WTC11 (cell line): ENCODE results near the gene FCN2. TPM values are rescaled to one million over a fixed set of nuclear protein-coding genes. Genes with fewer than 3 reads are reported as not detected.

ENCODE experiments used
- ATAC-seq: fragments of 200-7000 bp; cut with Tn5 transposase; 2 replicates; pipeline ENCODE4 v1.10.0; 2021; ENCODE audit warnings: mild to moderate bottlenecking, moderate library complexity
- CTCF ChIA-PET: fragments of 300-600 bp; sonication (Branson Sonifier 250); formaldehyde crosslinking; loops from one replicate; lab custom pipeline; 2021; ENCODE audit warnings: antibody characterized with exemption; lab: Charles Lee
- POLR2A ChIA-PET: fragments of 350-600 bp; sonication (Branson Sonifier 250); formaldehyde crosslinking; loops from one replicate; lab custom pipeline; 2021; ENCODE audit warnings: antibody characterized with exemption; lab: Charles Lee
- DNase-seq: peaks from one replicate; pipeline ENCODE4 v3.0.0; 2021; ENCODE audit warnings: low spot score
- H3K27ac Mint-ChIP-seq: 2 replicates; pipeline ENCODE4 v1.8.0; 2021; ENCODE audit warnings: mixed read lengths
- H3K27me3 Mint-ChIP-seq: 2 replicates; pipeline ENCODE4 v1.8.0; 2021; ENCODE audit warnings: low read depth, mild to moderate bottlenecking, moderate library complexity, mixed read lengths
- H3K36me3 Mint-ChIP-seq: 2 replicates; pipeline ENCODE4 v1.8.0; 2021; ENCODE audit warnings: mixed read lengths
- H3K4me1 Mint-ChIP-seq: 2 replicates; pipeline ENCODE4 v1.8.0; 2022; ENCODE audit warnings: mixed read lengths
- H3K4me3 Mint-ChIP-seq: 2 replicates; pipeline ENCODE4 v1.8.0; 2021; ENCODE audit warnings: mild to moderate bottlenecking, moderate library complexity, mixed read lengths
- H3K9me3 Mint-ChIP-seq: 2 replicates; pipeline ENCODE4 v1.8.0; 2021; ENCODE audit warnings: mixed read lengths
- ESRRA ChIP-seq: sonication (generic); formaldehyde crosslinking; IDR thresholded peaks from 2 replicates; pipeline ENCODE4 v1.8.1; 2022; ENCODE audit warnings: mild to moderate bottlenecking, missing genetic modification reagents, borderline replicate concordance
- FOXK1 ChIP-seq: sonication (generic); formaldehyde crosslinking; IDR thresholded peaks from 2 replicates; pipeline ENCODE4 v1.8.0; 2022; ENCODE audit warnings: mild to moderate bottlenecking, moderate library complexity, missing genetic modification reagents
- FOXP1 ChIP-seq: sonication (generic); formaldehyde crosslinking; IDR thresholded peaks from 2 replicates; pipeline ENCODE4 v1.8.0; 2022; ENCODE audit warnings: missing genetic modification reagents, mild to moderate bottlenecking, moderate library complexity, borderline replicate concordance
- MXD4 ChIP-seq: fragments of 250-450 bp; sonication (Bioruptor Pico); IDR thresholded peaks from 2 replicates; pipeline ENCODE4 v1.8.0; 2021; ENCODE audit warnings: mild to moderate bottlenecking, moderate library complexity, borderline replicate concordance
- NFATC4 ChIP-seq: fragments of 250-450 bp; sonication (Bioruptor Pico); IDR thresholded peaks from 2 replicates; pipeline ENCODE4 v1.9.0; 2021; ENCODE audit warnings: mild to moderate bottlenecking
- OVOL2 ChIP-seq: fragments of 250-450 bp; sonication (Bioruptor Pico); IDR thresholded peaks from 2 replicates; pipeline ENCODE4 v1.9.0; 2021; ENCODE audit warnings: mild to moderate bottlenecking, borderline replicate concordance
- PRRX2 ChIP-seq: fragments of 250-450 bp; sonication (Bioruptor Pico); IDR thresholded peaks from 2 replicates; pipeline ENCODE4 v1.8.0; 2021; ENCODE audit warnings: mild to moderate bottlenecking
- ZBTB21 ChIP-seq: sonication (generic); formaldehyde crosslinking; IDR thresholded peaks from 2 replicates; pipeline ENCODE4 v1.8.1; 2023; ENCODE audit warnings: mild to moderate bottlenecking, missing genetic modification reagents, borderline replicate concordance
- ZNF138 ChIP-seq: sonication (generic); formaldehyde crosslinking; conservative IDR thresholded peaks from 2 replicates; pipeline ENCODE4 v1.8.1; 2022; ENCODE audit warnings: mild to moderate bottlenecking, moderate library complexity, missing genetic modification reagents
- ZNF263 ChIP-seq: sonication (generic); formaldehyde crosslinking; IDR thresholded peaks from 2 replicates; pipeline ENCODE4 v1.8.1; 2022; ENCODE audit warnings: low read depth, mild to moderate bottlenecking, moderate library complexity, missing genetic modification reagents
- total RNA-seq: library from RNA; stranded (reverse); gene quantifications from 3 replicates; pipeline ENCODE4 v1.2.3, GENCODE V29; 2021
- TF ChIP-seq, protein P1 (sequence below): sonication (generic); formaldehyde crosslinking; IDR thresholded peaks from 2 replicates; pipeline ENCODE4 v1.8.0; 2022; ENCODE audit warnings: mild to moderate bottlenecking, missing genetic modification reagents
- TF ChIP-seq, protein P2 (sequence below): sonication (generic); formaldehyde crosslinking; conservative IDR thresholded peaks from 2 replicates; pipeline ENCODE4 v1.8.1; 2023; ENCODE audit warnings: mild to moderate bottlenecking, low read depth, missing genetic modification reagents, moderate library complexity
- TF ChIP-seq, protein P3 (sequence below): sonication (generic); formaldehyde crosslinking; IDR thresholded peaks from 2 replicates; pipeline ENCODE4 v1.8.1; 2022; ENCODE audit warnings: low read depth, missing genetic modification reagents, borderline replicate concordance
- TF ChIP-seq, protein P4 (sequence below): fragments of 250-450 bp; sonication (Bioruptor Pico); IDR thresholded peaks from 2 replicates; pipeline ENCODE4 v1.9.0; 2021; ENCODE audit warnings: moderate library complexity, mild to moderate bottlenecking, inconsistent platforms, borderline replicate concordance
- TF ChIP-seq, protein P5 (sequence below): sonication (generic); formaldehyde crosslinking; IDR thresholded peaks from 2 replicates; pipeline ENCODE4 v1.8.0; 2023; ENCODE audit warnings: missing genetic modification reagents
- TF ChIP-seq, protein P6 (sequence below): sonication (generic); formaldehyde crosslinking; IDR thresholded peaks from 2 replicates; pipeline ENCODE4 v1.8.1; 2022; ENCODE audit warnings: mild to moderate bottlenecking, moderate library complexity, missing genetic modification reagents
- TF ChIP-seq, protein P7 (sequence below): sonication (generic); formaldehyde crosslinking; IDR thresholded peaks from 2 replicates; pipeline ENCODE4 v1.8.0; 2023; ENCODE audit warnings: missing genetic modification reagents, mild to moderate bottlenecking, borderline replicate concordance
- TF ChIP-seq, protein P8 (sequence below): fragments of 250-450 bp; sonication (Bioruptor Pico); IDR thresholded peaks from 2 replicates; pipeline ENCODE4 v1.9.0; 2021; ENCODE audit warnings: mild to moderate bottlenecking

FCN2 gene
- total RNA-seq, 1 experiment from 2014 or later: not detected

DNA sequence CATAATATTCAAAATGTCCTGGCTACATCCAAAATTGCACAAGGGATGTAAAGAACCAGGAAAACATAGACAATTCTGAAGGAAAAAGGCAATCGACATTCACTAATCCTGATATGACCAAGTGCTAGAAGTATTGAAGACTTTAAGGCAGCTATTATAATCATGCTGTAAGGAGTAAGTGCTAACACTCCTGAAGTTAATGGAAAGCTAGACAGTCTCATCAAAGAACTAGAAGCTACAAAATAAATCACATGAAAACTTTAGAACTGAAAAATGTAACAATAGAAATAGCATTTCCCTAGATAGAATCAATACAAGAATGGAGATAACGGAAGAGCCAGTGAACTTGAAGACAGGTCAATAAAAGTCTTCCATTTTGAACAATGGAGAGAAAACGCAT, 18.6 kb downstream of the FCN2 start:
- Mint-ChIP-seq H3K9me3 (peaks cover 29% of the 10 kb centered on the region), H3K27me3 (no peaks in the 10 kb centered on the region; the same call in 1 of the 2 replicates), H3K4me3 (no peak overlapping the region), H3K4me1 (no peaks in the 10 kb centered on the region), H3K27ac (no peak overlapping the region), H3K36me3 (peaks cover 14% of the 10 kb centered on the region)
- TF ChIP-seq, protein P1, sequence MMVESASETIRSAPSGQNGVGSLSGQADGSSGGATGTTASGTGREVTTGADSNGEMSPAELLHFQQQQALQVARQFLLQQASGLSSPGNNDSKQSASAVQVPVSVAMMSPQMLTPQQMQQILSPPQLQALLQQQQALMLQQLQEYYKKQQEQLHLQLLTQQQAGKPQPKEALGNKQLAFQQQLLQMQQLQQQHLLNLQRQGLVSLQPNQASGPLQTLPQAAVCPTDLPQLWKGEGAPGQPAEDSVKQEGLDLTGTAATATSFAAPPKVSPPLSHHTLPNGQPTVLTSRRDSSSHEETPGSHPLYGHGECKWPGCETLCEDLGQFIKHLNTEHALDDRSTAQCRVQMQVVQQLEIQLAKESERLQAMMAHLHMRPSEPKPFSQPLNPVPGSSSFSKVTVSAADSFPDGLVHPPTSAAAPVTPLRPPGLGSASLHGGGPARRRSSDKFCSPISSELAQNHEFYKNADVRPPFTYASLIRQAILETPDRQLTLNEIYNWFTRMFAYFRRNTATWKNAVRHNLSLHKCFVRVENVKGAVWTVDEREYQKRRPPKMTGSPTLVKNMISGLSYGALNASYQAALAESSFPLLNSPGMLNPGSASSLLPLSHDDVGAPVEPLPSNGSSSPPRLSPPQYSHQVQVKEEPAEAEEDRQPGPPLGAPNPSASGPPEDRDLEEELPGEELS: no peak
- no peak for TF ChIP-seq ESRRA (CRISPR knock-in tag)
- TF ChIP-seq, protein P2, sequence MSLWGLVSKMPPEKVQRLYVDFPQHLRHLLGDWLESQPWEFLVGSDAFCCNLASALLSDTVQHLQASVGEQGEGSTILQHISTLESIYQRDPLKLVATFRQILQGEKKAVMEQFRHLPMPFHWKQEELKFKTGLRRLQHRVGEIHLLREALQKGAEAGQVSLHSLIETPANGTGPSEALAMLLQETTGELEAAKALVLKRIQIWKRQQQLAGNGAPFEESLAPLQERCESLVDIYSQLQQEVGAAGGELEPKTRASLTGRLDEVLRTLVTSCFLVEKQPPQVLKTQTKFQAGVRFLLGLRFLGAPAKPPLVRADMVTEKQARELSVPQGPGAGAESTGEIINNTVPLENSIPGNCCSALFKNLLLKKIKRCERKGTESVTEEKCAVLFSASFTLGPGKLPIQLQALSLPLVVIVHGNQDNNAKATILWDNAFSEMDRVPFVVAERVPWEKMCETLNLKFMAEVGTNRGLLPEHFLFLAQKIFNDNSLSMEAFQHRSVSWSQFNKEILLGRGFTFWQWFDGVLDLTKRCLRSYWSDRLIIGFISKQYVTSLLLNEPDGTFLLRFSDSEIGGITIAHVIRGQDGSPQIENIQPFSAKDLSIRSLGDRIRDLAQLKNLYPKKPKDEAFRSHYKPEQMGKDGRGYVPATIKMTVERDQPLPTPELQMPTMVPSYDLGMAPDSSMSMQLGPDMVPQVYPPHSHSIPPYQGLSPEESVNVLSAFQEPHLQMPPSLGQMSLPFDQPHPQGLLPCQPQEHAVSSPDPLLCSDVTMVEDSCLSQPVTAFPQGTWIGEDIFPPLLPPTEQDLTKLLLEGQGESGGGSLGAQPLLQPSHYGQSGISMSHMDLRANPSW: no peak
- TF ChIP-seq, protein P3, sequence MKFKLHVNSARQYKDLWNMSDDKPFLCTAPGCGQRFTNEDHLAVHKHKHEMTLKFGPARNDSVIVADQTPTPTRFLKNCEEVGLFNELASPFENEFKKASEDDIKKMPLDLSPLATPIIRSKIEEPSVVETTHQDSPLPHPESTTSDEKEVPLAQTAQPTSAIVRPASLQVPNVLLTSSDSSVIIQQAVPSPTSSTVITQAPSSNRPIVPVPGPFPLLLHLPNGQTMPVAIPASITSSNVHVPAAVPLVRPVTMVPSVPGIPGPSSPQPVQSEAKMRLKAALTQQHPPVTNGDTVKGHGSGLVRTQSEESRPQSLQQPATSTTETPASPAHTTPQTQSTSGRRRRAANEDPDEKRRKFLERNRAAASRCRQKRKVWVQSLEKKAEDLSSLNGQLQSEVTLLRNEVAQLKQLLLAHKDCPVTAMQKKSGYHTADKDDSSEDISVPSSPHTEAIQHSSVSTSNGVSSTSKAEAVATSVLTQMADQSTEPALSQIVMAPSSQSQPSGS (CRISPR knock-in tag): no peak
- TF ChIP-seq OVOL2 (CRISPR knock-in tag): no peak
- no peak for TF ChIP-seq MXD4 (CRISPR knock-in tag)
- TF ChIP-seq, protein P4, sequence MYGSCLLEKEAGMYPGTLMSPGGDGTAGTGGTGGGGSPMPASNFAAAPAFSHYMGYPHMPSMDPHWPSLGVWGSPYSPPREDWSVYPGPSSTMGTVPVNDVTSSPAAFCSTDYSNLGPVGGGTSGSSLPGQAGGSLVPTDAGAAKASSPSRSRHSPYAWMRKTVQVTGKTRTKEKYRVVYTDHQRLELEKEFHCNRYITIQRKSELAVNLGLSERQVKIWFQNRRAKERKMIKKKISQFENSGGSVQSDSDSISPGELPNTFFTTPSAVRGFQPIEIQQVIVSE (CRISPR knock-in tag): no peak
- no peak for TF ChIP-seq FOXP1 (CRISPR knock-in tag)
- TF ChIP-seq, protein P5, sequence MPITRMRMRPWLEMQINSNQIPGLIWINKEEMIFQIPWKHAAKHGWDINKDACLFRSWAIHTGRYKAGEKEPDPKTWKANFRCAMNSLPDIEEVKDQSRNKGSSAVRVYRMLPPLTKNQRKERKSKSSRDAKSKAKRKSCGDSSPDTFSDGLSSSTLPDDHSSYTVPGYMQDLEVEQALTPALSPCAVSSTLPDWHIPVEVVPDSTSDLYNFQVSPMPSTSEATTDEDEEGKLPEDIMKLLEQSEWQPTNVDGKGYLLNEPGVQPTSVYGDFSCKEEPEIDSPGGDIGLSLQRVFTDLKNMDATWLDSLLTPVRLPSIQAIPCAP: no peak
- TF ChIP-seq, protein P6, sequence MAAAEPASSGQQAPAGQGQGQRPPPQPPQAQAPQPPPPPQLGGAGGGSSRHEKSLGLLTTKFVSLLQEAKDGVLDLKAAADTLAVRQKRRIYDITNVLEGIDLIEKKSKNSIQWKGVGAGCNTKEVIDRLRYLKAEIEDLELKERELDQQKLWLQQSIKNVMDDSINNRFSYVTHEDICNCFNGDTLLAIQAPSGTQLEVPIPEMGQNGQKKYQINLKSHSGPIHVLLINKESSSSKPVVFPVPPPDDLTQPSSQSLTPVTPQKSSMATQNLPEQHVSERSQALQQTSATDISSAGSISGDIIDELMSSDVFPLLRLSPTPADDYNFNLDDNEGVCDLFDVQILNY (CRISPR knock-in tag): no peak
- TF ChIP-seq, protein P7, sequence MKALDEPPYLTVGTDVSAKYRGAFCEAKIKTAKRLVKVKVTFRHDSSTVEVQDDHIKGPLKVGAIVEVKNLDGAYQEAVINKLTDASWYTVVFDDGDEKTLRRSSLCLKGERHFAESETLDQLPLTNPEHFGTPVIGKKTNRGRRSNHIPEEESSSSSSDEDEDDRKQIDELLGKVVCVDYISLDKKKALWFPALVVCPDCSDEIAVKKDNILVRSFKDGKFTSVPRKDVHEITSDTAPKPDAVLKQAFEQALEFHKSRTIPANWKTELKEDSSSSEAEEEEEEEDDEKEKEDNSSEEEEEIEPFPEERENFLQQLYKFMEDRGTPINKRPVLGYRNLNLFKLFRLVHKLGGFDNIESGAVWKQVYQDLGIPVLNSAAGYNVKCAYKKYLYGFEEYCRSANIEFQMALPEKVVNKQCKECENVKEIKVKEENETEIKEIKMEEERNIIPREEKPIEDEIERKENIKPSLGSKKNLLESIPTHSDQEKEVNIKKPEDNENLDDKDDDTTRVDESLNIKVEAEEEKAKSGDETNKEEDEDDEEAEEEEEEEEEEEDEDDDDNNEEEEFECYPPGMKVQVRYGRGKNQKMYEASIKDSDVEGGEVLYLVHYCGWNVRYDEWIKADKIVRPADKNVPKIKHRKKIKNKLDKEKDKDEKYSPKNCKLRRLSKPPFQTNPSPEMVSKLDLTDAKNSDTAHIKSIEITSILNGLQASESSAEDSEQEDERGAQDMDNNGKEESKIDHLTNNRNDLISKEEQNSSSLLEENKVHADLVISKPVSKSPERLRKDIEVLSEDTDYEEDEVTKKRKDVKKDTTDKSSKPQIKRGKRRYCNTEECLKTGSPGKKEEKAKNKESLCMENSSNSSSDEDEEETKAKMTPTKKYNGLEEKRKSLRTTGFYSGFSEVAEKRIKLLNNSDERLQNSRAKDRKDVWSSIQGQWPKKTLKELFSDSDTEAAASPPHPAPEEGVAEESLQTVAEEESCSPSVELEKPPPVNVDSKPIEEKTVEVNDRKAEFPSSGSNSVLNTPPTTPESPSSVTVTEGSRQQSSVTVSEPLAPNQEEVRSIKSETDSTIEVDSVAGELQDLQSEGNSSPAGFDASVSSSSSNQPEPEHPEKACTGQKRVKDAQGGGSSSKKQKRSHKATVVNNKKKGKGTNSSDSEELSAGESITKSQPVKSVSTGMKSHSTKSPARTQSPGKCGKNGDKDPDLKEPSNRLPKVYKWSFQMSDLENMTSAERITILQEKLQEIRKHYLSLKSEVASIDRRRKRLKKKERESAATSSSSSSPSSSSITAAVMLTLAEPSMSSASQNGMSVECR (CRISPR knock-in tag): no peak
- TF ChIP-seq, protein P8, sequence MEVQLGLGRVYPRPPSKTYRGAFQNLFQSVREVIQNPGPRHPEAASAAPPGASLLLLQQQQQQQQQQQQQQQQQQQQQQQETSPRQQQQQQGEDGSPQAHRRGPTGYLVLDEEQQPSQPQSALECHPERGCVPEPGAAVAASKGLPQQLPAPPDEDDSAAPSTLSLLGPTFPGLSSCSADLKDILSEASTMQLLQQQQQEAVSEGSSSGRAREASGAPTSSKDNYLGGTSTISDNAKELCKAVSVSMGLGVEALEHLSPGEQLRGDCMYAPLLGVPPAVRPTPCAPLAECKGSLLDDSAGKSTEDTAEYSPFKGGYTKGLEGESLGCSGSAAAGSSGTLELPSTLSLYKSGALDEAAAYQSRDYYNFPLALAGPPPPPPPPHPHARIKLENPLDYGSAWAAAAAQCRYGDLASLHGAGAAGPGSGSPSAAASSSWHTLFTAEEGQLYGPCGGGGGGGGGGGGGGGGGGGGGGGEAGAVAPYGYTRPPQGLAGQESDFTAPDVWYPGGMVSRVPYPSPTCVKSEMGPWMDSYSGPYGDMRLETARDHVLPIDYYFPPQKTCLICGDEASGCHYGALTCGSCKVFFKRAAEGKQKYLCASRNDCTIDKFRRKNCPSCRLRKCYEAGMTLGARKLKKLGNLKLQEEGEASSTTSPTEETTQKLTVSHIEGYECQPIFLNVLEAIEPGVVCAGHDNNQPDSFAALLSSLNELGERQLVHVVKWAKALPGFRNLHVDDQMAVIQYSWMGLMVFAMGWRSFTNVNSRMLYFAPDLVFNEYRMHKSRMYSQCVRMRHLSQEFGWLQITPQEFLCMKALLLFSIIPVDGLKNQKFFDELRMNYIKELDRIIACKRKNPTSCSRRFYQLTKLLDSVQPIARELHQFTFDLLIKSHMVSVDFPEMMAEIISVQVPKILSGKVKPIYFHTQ (CRISPR knock-in tag): no peak
- TF ChIP-seq ZNF138: no peak
- TF ChIP-seq FOXK1 (CRISPR knock-in tag): no peak
- TF ChIP-seq PRRX2 (CRISPR knock-in tag): no peak
- no peak for TF ChIP-seq ZBTB21
- no peak for TF ChIP-seq ZNF263
- TF ChIP-seq NFATC4 (CRISPR knock-in tag): no peak
- no peak for ATAC-seq
- DNase-seq: no peak
- ChIA-PET POLR2A (no interaction called here), CTCF (interaction anchor here (2.2 kb wide), 1 partner anchor 121 kb away, joined by 8 read pairs; no protein-coding TSS in a partner anchor)
